Panc1 (cell line): ENCODE results near the gene MEAK7. TPM values are rescaled to one million over a fixed set of nuclear protein-coding genes. Genes with fewer than 3 reads are reported as not detected.

ENCODE experiments used
- ATAC-seq: fragments of 200-7000 bp; cut with Tn5 transposase; 2 replicates; pipeline ENCODE4 v1.9.1; 2020; ENCODE audit warnings: mild to moderate bottlenecking, moderate library complexity
- BruUV-seq: library from RNA; stranded (reverse); fragments of 400-500 nt; replicated peaks from 2 replicates; lab custom pipeline; 2021; lab: Mats Ljungman, UMichigan
- CTCF ChIA-PET: fragments of 300-600 bp; sonication (Branson Sonifier 250); formaldehyde crosslinking; loops from one replicate; lab custom pipeline; 2022; ENCODE audit warnings: antibody characterized with exemption; lab: Charles Lee
- POLR2A ChIA-PET: fragments of 300-600 bp; sonication (Branson Sonifier 250); formaldehyde crosslinking; loops from one replicate; lab custom pipeline; 2022; ENCODE audit warnings: antibody characterized with exemption; lab: Charles Lee
- DNase-seq: peaks from one replicate; pipeline ENCODE4 v3.0.0-alpha.2; 2010; ENCODE audit warnings: low read depth, low spot score
- H3K27ac ChIP-seq: 2 replicates; pipeline ENCODE4 v1.5.1; 2011; ENCODE audit warnings: mild to moderate bottlenecking, low read length, inconsistent platforms
- H3K27me3 ChIP-seq: fragments of 200-500 bp; sonication (Bioruptor generic); 2 replicates; pipeline ENCODE4 v1.6.0; 2014; ENCODE audit warnings: low read length, inconsistent platforms; ENCODE audit not compliant: control insufficient read depth, insufficient read depth
- H3K36me3 ChIP-seq: fragments of 200-500 bp; sonication (Bioruptor generic); 2 replicates; pipeline ENCODE4 v1.5.1; 2014; ENCODE audit warnings: inconsistent platforms, mild to moderate bottlenecking, low read length, moderate library complexity; ENCODE audit not compliant: control insufficient read depth, insufficient read depth
- H3K4me1 ChIP-seq: 2 replicates; pipeline ENCODE4 v1.5.1; 2011; ENCODE audit warnings: inconsistent platforms, mild to moderate bottlenecking, low read length, moderate library complexity; ENCODE audit not compliant: control insufficient read depth, insufficient read depth
- H3K4me3 ChIP-seq, 2 experiments: 2 replicates each; pipeline ENCODE4 v1.5.1; 2011 to 2012; ENCODE audit warnings: low read depth in 2 of 2, low read length in 2 of 2, mild to moderate bottlenecking in 2 of 2, inconsistent platforms in 1 of 2, moderate library complexity in 1 of 2
- H3K9me3 ChIP-seq: fragments of 200-500 bp; sonication (Bioruptor generic); 2 replicates; pipeline ENCODE4 v1.5.1; 2014; ENCODE audit warnings: low read depth, mild to moderate bottlenecking, inconsistent platforms, low read length, moderate library complexity; ENCODE audit not compliant: control insufficient read depth, insufficient read depth
- POLR2AphosphoS5 ChIP-seq: IDR thresholded peaks from 2 replicates; pipeline ENCODE4 v1.6.1; 2012; ENCODE audit warnings: mild to moderate bottlenecking, low read depth, low read length, moderate library complexity
- SIN3A ChIP-seq: IDR thresholded peaks from 2 replicates; pipeline ENCODE4 v1.6.1; 2012; ENCODE audit warnings: low read depth, mild to moderate bottlenecking, low read length, moderate library complexity, borderline replicate concordance; ENCODE audit not compliant: insufficient read depth
- TCF7L2 ChIP-seq: IDR thresholded peaks from 2 replicates; pipeline ENCODE4 v1.6.1; 2011; ENCODE audit warnings: mild to moderate bottlenecking, low read depth, low read length, inconsistent platforms
- in situ Hi-C: cut with HindIII; loops from 2 replicates; pipeline ENCODE4 v1.10.0; 2016; ENCODE audit warnings: low sequenced_read_pairs, low pct_unique_long_range_greater_than_20kb
- intact Hi-C: fragments of 100-400 bp; cut with micrococcal nuclease; formaldehyde crosslinking; loops from one replicate; pipeline ENCODE4 v1.10.0; 2022; ENCODE audit not compliant: unreplicated experiment
- total RNA-seq: library from RNA; stranded (reverse); gene quantifications from one replicate; pipeline ENCODE4 v1.2.1, GENCODE V29; 2021; ENCODE audit not compliant: unreplicated experiment
- TF ChIP-seq, protein P1 (sequence below): fragments of 450-650 bp; IDR thresholded peaks from 2 replicates; pipeline ENCODE4 v1.5.1; 2017; ENCODE audit warnings: mild to moderate bottlenecking
- TF ChIP-seq, protein P2 (sequence below), 2 experiments: IDR thresholded peaks; 2 replicates each; pipeline ENCODE4 v1.6.1; 2011 to 2012; ENCODE audit warnings: low read depth in 2 of 2, control low read depth in 1 of 2, low read length in 1 of 2, mild to moderate bottlenecking in 1 of 2, moderate library complexity in 1 of 2; ENCODE audit not compliant: insufficient read depth in 1 of 2

MEAK7 gene
- total RNA-seq, 1 experiment from 2014 or later: 17.2 TPM

DNA sequence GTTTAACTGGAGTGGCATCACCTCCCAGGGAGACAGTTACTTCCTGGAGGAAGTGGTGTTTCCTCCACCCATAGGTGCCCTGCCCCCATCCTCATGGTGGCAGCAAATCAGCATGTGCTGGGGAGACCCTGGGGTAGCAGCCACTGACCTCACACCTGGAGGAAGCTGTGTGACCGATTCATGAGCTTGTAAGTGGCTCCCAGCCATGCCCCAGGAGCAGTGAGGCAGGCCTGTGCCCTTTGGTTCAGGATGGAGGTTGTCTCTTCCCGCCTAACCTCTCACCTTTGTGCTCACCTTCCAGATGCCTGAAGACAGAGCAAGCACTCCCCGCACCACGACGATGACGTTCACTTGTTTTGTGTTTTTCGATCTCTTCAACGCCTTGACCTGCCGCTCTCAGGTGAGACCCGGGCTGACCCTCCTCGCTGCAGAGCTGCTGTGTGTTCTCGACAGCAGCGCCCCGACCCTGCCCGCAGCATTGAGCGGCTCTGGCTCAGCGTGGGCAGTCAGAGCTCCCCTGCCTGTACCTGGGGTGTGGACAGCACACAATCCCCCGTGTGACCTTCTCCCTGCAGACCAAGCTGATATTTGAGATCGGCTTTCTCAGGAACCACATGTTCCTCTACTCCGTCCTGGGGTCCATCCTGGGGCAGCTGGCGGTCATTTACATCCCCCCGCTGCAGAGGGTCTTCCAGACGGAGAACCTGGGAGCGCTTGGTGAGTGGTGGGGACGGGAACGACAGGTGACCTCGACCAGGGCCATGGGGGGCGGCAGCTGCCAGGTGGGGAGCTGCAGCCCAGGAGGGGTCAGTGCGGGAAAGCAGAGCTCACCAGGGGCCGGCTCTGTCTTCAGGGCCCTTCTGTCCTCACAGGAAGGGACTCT lies 42.8 kb downstream of the MEAK7 start:
- DNase-seq (no peak), ATAC-seq (no peak)
- no peak for TF ChIP-seq SIN3A
- TF ChIP-seq POLR2AphosphoS5: no peak
- TF ChIP-seq, protein P1, sequence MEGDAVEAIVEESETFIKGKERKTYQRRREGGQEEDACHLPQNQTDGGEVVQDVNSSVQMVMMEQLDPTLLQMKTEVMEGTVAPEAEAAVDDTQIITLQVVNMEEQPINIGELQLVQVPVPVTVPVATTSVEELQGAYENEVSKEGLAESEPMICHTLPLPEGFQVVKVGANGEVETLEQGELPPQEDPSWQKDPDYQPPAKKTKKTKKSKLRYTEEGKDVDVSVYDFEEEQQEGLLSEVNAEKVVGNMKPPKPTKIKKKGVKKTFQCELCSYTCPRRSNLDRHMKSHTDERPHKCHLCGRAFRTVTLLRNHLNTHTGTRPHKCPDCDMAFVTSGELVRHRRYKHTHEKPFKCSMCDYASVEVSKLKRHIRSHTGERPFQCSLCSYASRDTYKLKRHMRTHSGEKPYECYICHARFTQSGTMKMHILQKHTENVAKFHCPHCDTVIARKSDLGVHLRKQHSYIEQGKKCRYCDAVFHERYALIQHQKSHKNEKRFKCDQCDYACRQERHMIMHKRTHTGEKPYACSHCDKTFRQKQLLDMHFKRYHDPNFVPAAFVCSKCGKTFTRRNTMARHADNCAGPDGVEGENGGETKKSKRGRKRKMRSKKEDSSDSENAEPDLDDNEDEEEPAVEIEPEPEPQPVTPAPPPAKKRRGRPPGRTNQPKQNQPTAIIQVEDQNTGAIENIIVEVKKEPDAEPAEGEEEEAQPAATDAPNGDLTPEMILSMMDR: no peak
- no peak for TF ChIP-seq TCF7L2
- TF ChIP-seq, protein P2, sequence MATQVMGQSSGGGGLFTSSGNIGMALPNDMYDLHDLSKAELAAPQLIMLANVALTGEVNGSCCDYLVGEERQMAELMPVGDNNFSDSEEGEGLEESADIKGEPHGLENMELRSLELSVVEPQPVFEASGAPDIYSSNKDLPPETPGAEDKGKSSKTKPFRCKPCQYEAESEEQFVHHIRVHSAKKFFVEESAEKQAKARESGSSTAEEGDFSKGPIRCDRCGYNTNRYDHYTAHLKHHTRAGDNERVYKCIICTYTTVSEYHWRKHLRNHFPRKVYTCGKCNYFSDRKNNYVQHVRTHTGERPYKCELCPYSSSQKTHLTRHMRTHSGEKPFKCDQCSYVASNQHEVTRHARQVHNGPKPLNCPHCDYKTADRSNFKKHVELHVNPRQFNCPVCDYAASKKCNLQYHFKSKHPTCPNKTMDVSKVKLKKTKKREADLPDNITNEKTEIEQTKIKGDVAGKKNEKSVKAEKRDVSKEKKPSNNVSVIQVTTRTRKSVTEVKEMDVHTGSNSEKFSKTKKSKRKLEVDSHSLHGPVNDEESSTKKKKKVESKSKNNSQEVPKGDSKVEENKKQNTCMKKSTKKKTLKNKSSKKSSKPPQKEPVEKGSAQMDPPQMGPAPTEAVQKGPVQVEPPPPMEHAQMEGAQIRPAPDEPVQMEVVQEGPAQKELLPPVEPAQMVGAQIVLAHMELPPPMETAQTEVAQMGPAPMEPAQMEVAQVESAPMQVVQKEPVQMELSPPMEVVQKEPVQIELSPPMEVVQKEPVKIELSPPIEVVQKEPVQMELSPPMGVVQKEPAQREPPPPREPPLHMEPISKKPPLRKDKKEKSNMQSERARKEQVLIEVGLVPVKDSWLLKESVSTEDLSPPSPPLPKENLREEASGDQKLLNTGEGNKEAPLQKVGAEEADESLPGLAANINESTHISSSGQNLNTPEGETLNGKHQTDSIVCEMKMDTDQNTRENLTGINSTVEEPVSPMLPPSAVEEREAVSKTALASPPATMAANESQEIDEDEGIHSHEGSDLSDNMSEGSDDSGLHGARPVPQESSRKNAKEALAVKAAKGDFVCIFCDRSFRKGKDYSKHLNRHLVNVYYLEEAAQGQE (IDR thresholded peaks at IDR 0.05; ENCODE audit: insufficient read depth in 1 of 2, low read depth in 2 of 2, low read length in 1 of 2): no peak
- Histone ChIP-seq H3K4me3 (no peak overlapping the region), H3K27ac (no peak overlapping the region), H3K9me3 (0 out of 2 replicates have a peak, but pooled peaks cover 1% of the 10 kb centered on the region), H3K36me3 (no peaks in the 10 kb centered on the region), H3K27me3 (no peaks in the 10 kb centered on the region), H3K4me1 (no peaks in the 10 kb centered on the region)
- ChIA-PET POLR2A (no interaction called here), CTCF (no interaction called here)
- in situ Hi-C loops: no loop called here
- no TSS peak for BruUV-seq
- intact Hi-C loops: no loop called here

DNA sequence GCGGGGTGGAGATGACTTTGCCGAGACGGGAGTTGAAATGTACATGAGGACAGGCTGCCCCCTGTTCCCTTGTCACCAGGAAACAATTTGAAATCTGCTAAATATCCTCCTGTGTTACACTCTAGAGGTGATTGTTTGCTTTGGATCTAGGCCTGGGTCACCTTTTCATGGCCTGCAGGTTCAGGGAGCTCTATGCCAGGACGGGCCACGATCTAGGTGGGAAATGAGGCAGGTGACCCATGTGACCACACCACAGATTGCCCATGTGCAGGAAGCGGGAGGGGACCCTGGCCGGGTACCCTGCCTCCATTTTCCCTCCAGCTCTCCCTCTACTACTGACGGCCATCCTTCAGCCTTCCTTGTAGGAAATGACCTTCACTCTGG lies 43.4 kb downstream of the MEAK7 start:
- intact Hi-C loops: no loop called here
- POLR2A ChIA-PET: no interaction called here

More for the DNA sequence above, 43.4 kb downstream of the MEAK7 start:
- H3K4me3 ChIP-seq: no peak overlapping the region
- CTCF ChIA-PET: no interaction called here
- H3K27ac ChIP-seq: no peak overlapping the region
- in situ Hi-C loops: no loop called here
- DNase-seq: no peak
- H3K27me3 ChIP-seq: no peaks in the 10 kb centered on the region
- H3K9me3 ChIP-seq: no peaks in the 10 kb centered on the region
- ATAC-seq: no peak
- BruUV-seq: no TSS peak
- no peaks in the 10 kb centered on the region for H3K4me1 ChIP-seq
- TF ChIP-seq, protein P2 (IDR thresholded peaks at IDR 0.05; ENCODE audit: insufficient read depth in 1 of 2, low read depth in 2 of 2, low read length in 1 of 2): no peak
- TF ChIP-seq, protein P1: no peak
- no peak for TF ChIP-seq SIN3A
- no peak for TF ChIP-seq TCF7L2
- no peak for TF ChIP-seq POLR2AphosphoS5
- H3K36me3 ChIP-seq: no peaks in the 10 kb centered on the region
